Fibroblast of mammary gland (primary cell): Measurements from ENCODE around the gene TBX19.
A peak's percentile ranks its signal among the peaks of the same experiment; 100 is the strongest.

Experiments used
- DNase-seq: peaks from one replicate; pipeline ENCODE4 v3.0.0-alpha.2; 2010; ENCODE audit warnings: low read depth
- H3K4me3 ChIP-seq: 2 replicates; pipeline ENCODE4 v1.5.1; 2011; ENCODE audit warnings: low read depth, mild to moderate bottlenecking, low read length, moderate library complexity; ENCODE audit not compliant: control insufficient read depth
- CTCF ChIP-seq: conservative IDR thresholded peaks from 2 replicates; pipeline ENCODE4 v1.5.1; 2011; ENCODE audit warnings: low read depth, low read length, inconsistent platforms; ENCODE audit not compliant: control insufficient read depth, insufficient read depth

The TBX19 gene

GRCh38 chr1:168340781-168341482, 60.3 kb downstream of the TBX19 start:
- TF ChIP-seq CTCF, result no peak
- no peak for DNase-seq
- H3K4me3 ChIP-seq, result no peak overlapping the region

DNA sequence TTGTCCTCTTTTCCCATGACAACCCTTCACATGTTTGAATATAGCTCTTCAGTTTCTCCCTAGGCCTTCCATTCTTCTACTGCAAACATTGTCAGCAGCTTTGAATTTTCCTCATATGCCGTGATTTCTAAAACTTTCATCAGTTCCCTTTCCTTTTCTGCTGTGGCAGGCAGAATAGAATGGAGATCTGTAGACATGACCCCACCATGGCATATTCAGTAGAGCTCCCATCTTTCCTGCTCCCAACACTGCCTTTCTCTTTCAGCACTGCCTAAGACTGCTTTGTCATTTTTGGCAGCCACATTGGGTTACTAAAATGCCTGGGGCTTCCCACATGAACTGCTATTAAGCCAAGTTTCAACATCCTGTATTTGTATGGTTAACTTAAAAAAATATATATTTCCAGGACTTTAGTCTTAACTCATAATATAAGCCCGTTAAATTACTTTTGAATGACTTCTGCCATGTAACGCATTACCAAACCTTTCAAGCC, 60.9 kb downstream of the TBX19 start:
- peak; percentile 25 for DNase-seq
- TF ChIP-seq CTCF, result no peak
- no peak overlapping the region for H3K4me3 ChIP-seq

DNA sequence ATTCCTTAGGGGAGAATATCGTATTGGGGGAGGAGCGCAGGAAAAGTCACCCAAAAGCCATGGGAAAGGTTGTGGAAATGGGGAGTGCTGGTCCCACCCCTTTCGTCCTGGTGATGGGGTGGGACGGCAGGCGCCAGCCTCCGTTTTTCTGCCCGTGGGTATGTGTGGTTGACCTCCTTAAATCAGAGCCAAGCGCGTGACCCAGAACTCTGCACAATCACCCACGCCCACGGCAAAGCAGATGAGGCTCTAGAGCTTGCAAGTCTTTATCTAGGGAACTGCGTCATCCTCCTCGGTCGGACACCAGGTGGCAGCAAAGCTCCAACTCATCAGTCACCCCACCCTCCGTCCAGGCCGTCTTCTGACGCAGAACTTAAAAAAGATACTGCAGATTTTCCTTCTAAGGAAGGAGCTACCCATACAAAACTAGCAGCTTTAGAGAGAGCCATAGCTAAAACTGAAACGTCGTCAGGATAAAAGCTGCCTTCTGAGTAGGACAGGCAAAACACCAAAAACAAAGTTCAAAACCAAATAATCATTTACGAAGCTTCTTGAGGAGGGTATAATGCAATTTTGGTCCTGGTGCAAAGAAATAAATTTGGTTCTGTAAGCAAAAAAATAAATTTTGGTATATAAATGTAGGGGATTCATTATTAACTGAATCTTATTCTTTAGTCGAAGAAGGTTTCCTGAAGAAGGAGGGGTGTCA, 62.0 kb downstream of the TBX19 start:
- peak; percentile 78 for TF ChIP-seq CTCF

GRCh38 chr1:168343566-168343965, 62.9 kb downstream of the TBX19 start:
- peak; percentile 20 for TF ChIP-seq CTCF
- no peak for DNase-seq
- no peak overlapping the region for H3K4me3 ChIP-seq

More for the DNA sequence above, 62.0 kb downstream of the TBX19 start:
- peak overlapping the region; percentile 9 for H3K4me3 ChIP-seq
- DNase-seq, result peak; percentile 93

DNA sequence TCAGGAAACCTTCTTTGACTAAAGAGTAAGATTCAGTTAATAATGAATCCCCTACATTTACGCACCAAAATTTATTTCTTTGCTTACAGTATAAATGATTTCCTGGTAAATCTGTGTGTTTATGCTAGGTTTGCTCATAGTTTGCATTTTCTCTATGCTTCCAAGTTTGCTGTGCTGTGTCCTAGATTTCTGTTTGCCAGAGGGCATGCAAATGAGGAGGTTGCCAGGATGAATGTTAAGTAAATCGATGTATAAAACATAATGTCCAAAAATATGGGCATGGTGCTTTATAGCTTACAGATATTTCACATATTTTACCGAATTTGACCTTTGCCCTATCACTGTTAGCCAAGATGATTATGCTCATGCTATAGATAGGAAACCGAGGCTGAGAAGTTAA, 63.8 kb downstream of the TBX19 start:
- H3K4me3 ChIP-seq, result no peak overlapping the region
- no peak for DNase-seq
- no peak for TF ChIP-seq CTCF

DNA sequence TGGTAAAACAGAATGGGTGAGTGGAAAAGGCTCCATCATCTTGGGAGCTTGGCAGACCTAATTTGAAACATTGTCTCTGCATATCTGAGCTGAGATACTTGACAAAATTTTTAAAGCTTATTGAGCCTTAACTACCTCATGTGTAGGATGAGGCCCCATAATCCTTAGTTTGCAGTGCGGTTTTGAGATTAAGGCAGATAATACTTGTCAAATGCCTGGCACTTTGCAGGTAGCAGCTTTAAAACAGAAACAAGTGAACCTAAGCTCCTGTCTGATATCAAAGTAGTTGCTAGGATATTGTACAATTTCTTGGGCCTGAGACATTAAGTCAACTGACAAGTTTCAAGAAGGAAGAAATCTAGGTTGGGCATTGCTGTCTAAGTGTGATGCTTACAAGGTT, 65.3 kb downstream of the TBX19 start:
- no peak overlapping the region for H3K4me3 ChIP-seq
- no peak for TF ChIP-seq CTCF
- no peak for DNase-seq

DNA sequence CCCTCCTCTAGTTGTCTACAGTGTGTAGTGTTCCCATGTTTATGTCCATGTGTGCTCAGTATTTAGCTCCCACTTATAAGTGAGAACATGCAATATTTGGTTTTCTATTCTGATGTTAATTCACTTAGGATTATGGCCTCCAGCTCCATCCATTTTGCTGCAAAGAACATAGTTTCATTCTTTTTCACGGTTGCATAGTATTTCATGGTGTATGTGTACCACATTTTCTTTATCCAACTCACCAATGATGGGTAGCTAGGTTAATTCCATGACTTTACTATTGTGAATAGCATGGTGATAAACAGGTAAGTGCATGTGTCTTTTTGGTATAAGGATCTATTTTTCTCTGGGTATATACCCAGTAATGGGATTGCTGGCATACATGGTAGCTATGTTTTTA, 67.0 kb downstream of the TBX19 start:
- TF ChIP-seq CTCF, result no peak
- no peak for DNase-seq
- H3K4me3 ChIP-seq, result no peak overlapping the region
